ENCODE data around the gene ERBB4. TPM values are rescaled to one million over a fixed set of nuclear protein-coding genes. Genes with fewer than 3 reads are reported as not detected.

Gene ERBB4
- total and polyA plus RNA-seq, 2 of the 8 experiments (the other 6 are each of a cell fraction or from before 2014, with no cell fraction given): 0.34 to 1.3 TPM

DNA sequence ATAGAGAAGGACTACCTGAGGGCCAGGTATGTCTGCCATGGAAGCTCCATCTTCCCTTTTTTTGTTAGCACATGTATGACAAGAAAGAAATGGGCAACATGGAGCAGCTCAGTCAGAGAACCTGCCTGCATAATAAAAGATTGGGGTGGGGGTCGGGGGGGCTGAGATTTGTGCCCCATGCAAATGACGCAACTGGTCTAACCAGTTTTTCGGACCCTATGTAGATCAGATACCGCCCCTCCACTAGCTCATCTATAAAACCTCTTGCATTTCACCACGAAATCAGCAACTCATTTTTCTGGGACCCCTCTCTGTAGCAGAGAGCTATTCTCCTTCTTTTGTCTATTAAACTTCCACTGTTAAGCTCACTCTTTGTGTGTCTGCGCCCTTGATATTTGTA is 657.2 kb downstream of the ERBB4 start:
- H3K27ac ChIP-seq (ENCODE audit: low read depth, low read length): no peak overlapping the region; the same call in 1 of the 2 replicates
- H2BK120ac ChIP-seq (replicated peaks; ENCODE audit: low read depth, low read length): no peak overlapping the region
- no peak overlapping the region for H3K14ac ChIP-seq (ENCODE audit: insufficient read length)
- H2BK12ac ChIP-seq (ENCODE audit: low read depth, low read length): 0 out of 2 replicates have a peak overlapping the region, but pooled peaks have one; percentile 11
- H2BK20ac ChIP-seq (ENCODE audit: low read length): no peak overlapping the region
- no peak for FAIRE-seq
- H3K9ac ChIP-seq (replicated peaks in 1 of 4; ENCODE audit: extremely low read depth in 1 of 4, low read depth in 3 of 4, low read length in 3 of 4): no peak overlapping the region
- TF ChIP-seq EGR1 (IDR thresholded peaks at IDR 0.05; ENCODE audit: borderline replicate concordance, low read depth, low read length): no peak
- no peak for TF ChIP-seq SUZ12 (IDR thresholded peaks at IDR 0.05; ENCODE audit: low read length)
- TF ChIP-seq KDM5A (IDR thresholded peaks at IDR 0.05; ENCODE audit: low read length): no peak
- peak; percentile 55 for TF ChIP-seq SP1 (IDR thresholded peaks at IDR 0.05; ENCODE audit: low read depth, low read length)
- TF ChIP-seq SAP30 (IDR thresholded peaks at IDR 0.05; ENCODE audit: insufficient read depth, insufficient replicate concordance, low read length): no peak
- TF ChIP-seq HDAC2 (IDR thresholded peaks at IDR 0.05; ENCODE audit: borderline replicate concordance in 1 of 2, low read depth in 2 of 2, low read length in 2 of 2): no peak
- no peak for TF ChIP-seq TCF12 (IDR thresholded peaks at IDR 0.05; ENCODE audit: low read depth, low read length)
- peak; percentile 59; the same call in 1 of the 2 replicates for TF ChIP-seq RBBP5 (IDR thresholded peaks at IDR 0.05; ENCODE audit: borderline replicate concordance, low read depth, low read length)
- peak; percentile 70 for TF ChIP-seq ASH2L (IDR thresholded peaks at IDR 0.05; ENCODE audit: low read length)
- TF ChIP-seq CTBP2 (IDR thresholded peaks at IDR 0.05; ENCODE audit: borderline replicate concordance, insufficient read depth, insufficient read length, low read length): no peak
- no peak overlapping the region; a peak in 1 of 8 replicates for H3K4me3 ChIP-seq (ENCODE audit: extremely low read depth in 1 of 4, insufficient read depth in 2 of 4, low read depth in 3 of 4, low read length in 4 of 4)
- H3K23ac ChIP-seq (ENCODE audit: insufficient read length): no peak overlapping the region
- H3K79me1 ChIP-seq (ENCODE audit: low read depth, low read length): no peaks in the 10 kb centered on the region
- no peaks in the 10 kb centered on the region for H3K79me2 ChIP-seq (ENCODE audit: control insufficient read depth in 1 of 2, insufficient read depth in 2 of 2, low read length in 2 of 2)
- H2AFZ ChIP-seq (ENCODE audit: low read length): peak overlapping the region; percentile 92
- no peak overlapping the region for H3K4ac ChIP-seq (replicated peaks; ENCODE audit: insufficient read length, low read depth, low read length)
- no peaks in the 10 kb centered on the region for H3K23me2 ChIP-seq (ENCODE audit: low read depth, low read length)
- H3K27me3 ChIP-seq (replicated peaks in 1 of 4; ENCODE audit: control insufficient read depth in 3 of 4, extremely low read depth in 1 of 4, insufficient read depth in 3 of 4, low read length in 3 of 4): no peaks in the 10 kb centered on the region
- no peaks in the 10 kb centered on the region for H4K20me1 ChIP-seq (replicated peaks in 1 of 2; ENCODE audit: control insufficient read depth in 1 of 2, insufficient read depth in 2 of 2, low read length in 2 of 2)
- POLR2A ChIA-PET (ENCODE audit: partially characterized antibody): no interaction called here
- H3K4me2 ChIP-seq (ENCODE audit: insufficient read depth in 1 of 2, low read depth in 2 of 2, low read length in 2 of 2): peak overlapping the region; percentile 25 to 34; a peak in 2 of 4 replicates
- no peaks in the 10 kb centered on the region for H3K36me3 ChIP-seq (ENCODE audit: control insufficient read depth in 2 of 4, insufficient read depth in 4 of 4, low read length in 3 of 4)
- H2BK15ac ChIP-seq (ENCODE audit: low read length): no peak overlapping the region
- WGBS, 2 experiments (ENCODE audit: extremely low coverage in 1 of 2, insufficient coverage in 1 of 2, insufficient read length in 1 of 2, insufficient replicate concordance in 2 of 2, low coverage in 1 of 2, low lambda C conversion rate in 2 of 2, missing lambda C conversion rate in 1 of 2): 76% methylated on average over 6 of the region's 6 CpGs; no CpG with 5 or more reads in 1 of the 2 experiments
- no peak overlapping the region for H4K91ac ChIP-seq (replicated peaks; ENCODE audit: insufficient read length, low read length)
- H4K8ac ChIP-seq (ENCODE audit: extremely low read depth, insufficient read depth, low read length): no peak overlapping the region; the same call in 1 of the 2 replicates
- H3K9me3 ChIP-seq (ENCODE audit: insufficient read depth in 2 of 2, low read depth in 1 of 2, low read length in 1 of 2): no peaks in the 10 kb centered on the region
- no peak overlapping the region for H2AK5ac ChIP-seq (ENCODE audit: low read depth, low read length)
- no peak overlapping the region for H3K56ac ChIP-seq (replicated peaks; ENCODE audit: insufficient read length, low read depth, low read length)
- no peak overlapping the region for H4K5ac ChIP-seq (ENCODE audit: insufficient read length, low read depth, low read length)
- H3K4me1 ChIP-seq (replicated peaks in 1 of 4; ENCODE audit: control insufficient read depth in 3 of 4, insufficient read depth in 4 of 4, low read length in 3 of 4): peaks cover 0 to 6% (median 3%) of the 10 kb centered on the region in 4 experiments; a peak in 2 of 7 replicates
- DNase-seq (ENCODE audit: low read depth in 1 of 2, low spot score in 2 of 2): peak in 1 of 2 experiments; percentile 1
- CTCF ChIA-PET (ENCODE audit: partially characterized antibody): interaction anchor here (0.7 to 1.8 kb wide), 6 partner anchors 27 to 651 kb away, joined by 3 to 4 read pairs (median 3); no protein-coding TSS in a partner anchor
- H2BK5ac ChIP-seq (ENCODE audit: low read depth, low read length): no peak overlapping the region
- no peak overlapping the region for H3K18ac ChIP-seq (ENCODE audit: extremely low read depth, low read length)
